GM18517 (cell line): ENCODE results near the gene TRAPPC2.
A peak's percentile ranks its signal among the peaks of the same experiment; 100 is the strongest.
"Not testable (repeated sequence)": the region's sequence is repeated elsewhere in the genome, so short reads cannot be mapped to it uniquely, and the experiment has no call there.

Experiments used
- ATAC-seq: cut with Tn5 transposase; IDR thresholded peaks from one replicate; pipeline ENCODE4 v1.9.1; 2021; ENCODE audit warnings: mild to moderate bottlenecking, moderate library complexity; ENCODE audit not compliant: unreplicated experiment

TRAPPC2 gene

DNA sequence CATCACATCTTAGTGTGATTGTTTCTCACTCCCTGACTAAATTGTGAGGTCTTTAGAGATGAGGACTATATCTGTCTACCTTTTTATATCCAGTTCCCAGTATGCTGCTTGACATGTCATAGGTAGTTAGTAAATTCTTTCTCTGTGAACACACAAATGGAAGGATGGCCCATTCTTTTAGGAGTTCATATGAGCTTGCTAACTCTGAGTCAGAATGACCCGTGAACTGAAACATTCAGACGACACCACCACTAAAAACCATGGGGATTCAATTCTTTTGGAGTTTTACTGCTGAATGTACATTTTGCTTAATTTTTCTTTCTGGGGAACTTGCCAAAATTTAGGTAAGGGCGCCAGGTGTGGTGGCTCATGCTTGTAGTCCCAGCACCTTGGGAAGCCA lies 14.1 kb upstream of the TRAPPC2 start:
- ATAC-seq: no peak

DNA sequence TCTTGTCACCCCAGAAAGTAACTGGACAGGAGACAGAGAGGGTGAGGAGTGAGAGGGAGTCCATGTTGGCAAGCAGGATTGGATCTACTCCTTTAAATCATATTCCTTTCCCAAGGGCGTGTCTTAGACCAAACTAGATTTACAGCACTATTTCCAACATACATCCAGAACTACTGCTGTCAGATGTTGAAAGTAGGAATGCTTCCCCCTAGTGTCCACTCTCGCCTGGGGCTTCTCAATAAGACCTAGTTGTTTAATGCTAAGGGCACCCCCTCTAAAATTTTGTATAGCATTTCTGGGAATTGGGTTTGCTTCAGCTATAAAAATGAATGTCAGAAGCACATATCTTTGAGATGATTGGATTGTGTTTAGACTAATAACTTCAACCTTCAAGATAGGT lies 13.4 kb upstream of the TRAPPC2 start:
- no peak for ATAC-seq

DNA sequence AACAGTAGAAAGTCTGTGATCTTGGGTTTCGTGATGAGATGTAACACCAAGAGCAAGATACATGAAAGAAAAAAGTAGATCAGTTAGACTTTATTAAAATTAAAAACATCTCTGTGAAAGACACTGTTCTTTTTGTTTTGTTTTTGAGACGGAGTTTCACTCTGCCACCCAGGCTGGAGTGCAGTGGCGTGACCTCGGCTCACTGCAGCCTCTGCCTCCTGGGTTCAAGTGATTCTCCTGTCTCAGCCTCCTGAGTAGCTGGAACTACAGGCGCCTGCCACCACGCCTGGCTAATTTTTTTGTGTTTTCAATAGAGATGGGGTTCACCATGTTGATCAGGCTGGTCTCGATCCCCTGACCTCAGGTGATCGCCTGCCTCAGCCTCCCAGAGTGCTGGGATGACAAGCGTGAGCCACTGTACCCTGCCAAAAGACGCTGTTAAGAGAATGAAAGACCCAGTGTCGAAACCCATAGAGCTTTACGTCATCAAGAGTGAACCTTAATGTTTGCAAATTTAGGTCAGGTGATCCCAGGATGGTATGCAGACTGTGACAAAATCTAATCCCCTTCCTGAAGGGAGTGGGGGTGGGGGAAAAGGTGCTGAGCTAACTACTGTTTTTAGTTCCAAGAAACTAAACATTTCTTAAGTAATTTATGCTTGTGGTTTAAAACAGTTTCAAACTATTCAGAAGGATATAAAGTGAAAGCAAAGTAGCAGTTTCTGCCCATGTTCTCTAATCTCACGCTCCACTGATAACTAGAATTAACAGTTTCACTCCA lies 8.2 kb upstream of the TRAPPC2 start:
- ATAC-seq: peak; percentile 91

DNA sequence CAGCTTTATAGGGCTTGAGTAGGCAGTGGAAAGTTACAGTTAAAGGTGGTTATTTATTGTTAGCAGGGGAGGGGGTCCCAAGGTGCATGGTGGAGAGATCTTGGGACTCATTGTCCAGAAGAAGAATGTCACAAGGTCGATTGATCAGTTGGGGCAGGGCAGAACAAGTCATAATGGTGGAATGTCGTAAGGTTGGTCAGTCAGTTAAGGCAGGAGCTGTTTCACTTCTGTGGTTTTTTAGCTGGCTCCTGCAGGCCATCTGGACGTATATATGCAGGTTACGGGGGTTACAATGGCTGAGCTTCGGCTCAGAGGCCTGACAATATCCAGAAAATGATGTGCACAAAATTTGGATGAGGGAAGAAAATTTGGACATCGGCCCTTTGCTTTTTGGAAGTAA lies 7.3 kb upstream of the TRAPPC2 start:
- no peak for ATAC-seq

DNA sequence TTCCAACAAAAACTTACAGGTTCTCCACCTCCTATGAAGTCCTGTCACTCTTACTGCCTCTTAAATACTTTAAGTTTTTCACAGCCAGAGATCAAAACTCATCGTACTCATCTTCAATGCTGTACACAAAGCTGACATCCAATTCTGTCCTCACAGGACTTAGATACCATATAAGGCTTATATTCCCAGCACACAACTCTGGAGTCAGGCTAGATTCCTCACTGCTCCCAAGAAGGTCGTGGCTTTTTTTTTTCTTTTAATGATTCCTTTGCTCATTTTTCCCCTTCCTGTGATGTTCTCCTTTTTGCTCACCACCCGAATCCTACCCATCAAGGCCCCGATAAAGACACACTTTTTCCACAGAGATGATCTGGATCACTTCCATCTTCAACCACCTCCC lies 914 bp downstream of the TRAPPC2 start:
- ATAC-seq: no peak

DNA sequence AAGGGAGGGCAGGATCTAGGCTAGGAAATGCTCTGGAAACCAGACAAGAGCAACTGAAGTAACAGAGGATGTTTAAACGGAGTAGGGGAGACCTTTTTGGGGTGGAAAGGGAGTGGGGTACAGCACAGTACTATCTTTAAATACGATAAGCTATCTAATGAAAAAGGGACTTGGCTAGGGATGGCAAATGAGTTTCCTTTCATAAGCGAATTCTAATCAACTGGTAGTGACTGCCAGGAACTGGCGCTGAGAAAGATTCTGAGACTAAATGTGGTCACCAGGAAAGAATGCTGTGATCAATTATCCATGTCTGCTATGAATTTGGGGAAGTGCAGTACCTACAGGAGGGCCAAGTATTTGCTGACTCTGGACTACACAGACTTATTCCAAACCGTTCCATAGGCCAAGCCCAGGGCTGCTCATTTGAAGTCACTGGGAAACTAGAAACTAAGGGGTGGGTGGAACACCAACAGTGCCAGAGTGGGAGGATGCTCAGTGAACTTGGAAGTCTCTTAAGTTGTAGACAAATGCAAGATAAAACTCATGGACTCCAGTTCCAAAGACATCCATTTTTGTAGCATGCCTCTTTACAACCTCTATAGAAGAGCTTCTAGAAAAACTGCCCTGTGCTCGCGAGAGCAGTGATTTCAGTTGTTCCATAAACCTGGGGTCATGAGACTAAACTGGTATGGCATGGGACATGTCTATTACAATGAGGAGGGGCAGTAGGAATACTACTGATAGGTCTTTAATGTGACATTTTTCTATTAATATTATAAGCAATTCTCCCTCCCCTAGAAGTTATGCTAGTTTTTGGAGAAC lies 2.0 kb downstream of the TRAPPC2 start:
- ATAC-seq: no peak

DNA sequence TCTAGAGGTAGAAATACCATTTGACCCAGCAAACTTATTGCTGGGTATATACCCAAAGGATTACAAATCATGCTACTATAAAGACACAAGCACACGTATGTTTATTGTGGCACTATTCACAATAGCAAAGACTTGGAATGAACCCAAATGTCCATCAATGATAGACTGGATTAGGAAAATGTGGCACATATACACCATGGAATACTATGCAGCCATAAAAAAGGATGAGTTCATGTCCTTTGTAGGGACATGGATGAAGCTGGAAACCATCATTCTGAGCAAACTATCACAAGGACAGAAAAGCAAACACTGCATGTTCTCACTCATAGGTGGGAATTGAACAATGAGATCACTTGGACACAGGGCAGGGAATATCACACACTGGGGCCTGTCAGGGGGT lies 3.9 kb downstream of the TRAPPC2 start:
- not testable (repeated sequence) for ATAC-seq

DNA sequence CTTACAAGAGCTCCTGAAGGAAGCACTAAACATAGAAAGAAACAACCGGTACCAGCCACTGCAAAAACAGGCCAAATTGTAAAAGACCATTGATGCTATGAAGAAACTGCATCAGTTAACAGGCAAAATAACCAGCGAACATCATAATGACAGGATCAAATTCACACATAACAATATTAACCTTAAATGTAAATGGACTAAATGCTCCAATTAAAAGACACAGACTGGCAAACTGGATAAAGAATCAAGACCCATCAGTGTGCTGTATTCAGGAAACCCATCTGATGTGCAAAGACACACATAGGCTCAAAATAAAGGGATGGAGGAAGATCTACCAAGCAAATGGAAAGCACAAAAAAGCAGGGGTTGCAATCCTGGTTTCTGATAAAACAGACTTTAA lies 7.8 kb downstream of the TRAPPC2 start:
- not testable (repeated sequence) for ATAC-seq

DNA sequence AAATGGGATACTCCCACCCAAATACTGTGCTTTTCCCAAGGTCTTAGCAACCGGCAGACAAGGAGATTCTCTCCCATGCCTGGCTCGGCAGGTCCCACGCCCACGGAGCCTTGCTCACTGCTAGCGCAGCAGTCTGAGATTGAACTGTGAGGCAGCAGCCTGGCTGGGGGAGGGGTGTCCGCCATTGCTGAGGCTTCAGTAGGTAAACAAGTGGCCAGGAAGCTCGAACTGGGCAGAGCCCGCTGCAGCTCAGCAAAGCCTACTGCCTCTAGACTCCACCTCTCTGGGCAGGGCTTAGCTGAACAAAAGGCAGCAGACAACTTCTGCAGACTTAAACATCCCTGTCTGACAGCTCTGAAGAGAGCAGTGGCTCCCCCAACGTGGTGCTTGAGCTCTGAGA lies 9.5 kb downstream of the TRAPPC2 start:
- ATAC-seq: not testable (repeated sequence)

DNA sequence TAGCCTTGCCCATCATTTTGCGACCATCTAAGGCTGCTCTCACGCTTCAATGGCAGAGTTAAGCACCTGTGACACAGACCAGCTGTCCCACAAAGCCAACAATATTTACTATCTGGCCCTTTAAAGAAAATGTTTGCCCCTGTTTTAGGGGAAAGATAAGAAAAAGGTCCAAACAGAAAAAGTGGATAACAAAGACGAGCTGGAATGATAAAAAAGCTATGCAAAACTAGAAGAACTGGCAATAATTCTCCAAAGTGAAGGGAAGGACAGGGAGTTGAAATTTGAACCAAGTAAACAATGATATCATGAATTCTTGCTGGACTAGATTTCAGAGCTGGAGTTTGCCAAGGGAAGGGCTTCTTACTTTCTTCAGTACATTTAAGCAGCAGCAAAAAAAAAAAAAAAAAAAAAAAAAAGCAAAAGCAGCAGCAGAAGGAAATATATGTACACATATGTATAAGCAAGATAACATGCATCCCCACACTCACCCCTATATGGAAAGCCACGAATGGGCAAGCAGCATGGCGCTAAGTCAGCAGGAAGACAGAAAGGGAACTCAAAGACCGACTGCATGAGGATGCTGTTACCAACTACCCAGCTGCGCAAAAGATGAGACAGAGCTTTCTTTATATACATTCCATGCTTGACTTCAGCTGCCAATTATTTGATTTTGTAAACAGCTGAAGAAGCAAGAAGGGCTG lies 12.5 kb downstream of the TRAPPC2 start:
- ATAC-seq: no peak

DNA sequence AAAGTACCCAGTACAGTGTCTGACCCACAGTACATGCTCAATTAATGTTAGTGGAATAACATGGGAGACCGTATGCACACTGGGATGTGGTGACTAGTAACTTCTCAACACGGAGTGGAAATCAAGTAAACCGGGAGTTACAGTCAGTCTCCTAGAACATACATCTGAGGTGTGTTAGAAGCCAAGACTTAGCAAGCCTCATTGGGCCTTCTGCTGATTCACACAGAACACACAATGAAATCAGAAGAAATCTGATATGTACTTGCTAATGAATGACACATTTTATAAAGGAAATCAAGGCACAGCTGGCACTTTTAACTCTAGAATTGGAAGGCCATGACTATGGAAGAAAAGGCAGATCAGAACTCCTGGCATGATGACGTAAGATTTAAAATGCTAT lies 13.0 kb downstream of the TRAPPC2 start:
- no peak for ATAC-seq

DNA sequence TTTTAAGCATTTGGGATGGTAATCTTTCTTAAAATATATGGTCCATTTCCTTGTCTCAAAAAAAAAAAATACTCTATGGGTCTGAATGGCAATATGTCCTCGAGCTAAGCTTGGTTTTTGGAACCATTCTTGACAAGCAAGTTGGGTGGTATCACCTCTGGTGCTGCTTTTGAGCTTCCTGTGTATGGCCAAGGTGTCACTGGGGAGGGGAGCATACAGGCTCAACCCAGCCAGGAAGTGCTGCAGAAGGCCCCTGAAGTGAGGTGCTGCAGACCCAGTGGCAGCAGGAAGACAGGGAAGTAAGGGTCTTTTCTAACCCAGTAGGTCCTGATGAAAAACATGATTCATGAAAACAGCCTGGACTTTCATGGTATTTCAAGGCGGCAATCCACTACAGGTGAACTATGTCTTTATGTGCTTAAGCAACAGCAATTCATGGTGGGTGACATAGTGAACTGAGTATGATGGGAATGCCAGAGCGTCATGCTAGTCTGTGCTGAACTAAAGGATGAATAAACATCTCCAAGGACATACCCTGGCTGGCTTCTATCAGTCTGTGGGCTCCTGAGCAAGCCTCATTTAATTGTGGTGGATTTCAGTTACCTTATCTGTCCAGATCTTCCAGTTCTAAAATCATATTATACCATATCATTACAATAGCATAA lies 15.1 kb downstream of the TRAPPC2 start:
- ATAC-seq: no peak

DNA sequence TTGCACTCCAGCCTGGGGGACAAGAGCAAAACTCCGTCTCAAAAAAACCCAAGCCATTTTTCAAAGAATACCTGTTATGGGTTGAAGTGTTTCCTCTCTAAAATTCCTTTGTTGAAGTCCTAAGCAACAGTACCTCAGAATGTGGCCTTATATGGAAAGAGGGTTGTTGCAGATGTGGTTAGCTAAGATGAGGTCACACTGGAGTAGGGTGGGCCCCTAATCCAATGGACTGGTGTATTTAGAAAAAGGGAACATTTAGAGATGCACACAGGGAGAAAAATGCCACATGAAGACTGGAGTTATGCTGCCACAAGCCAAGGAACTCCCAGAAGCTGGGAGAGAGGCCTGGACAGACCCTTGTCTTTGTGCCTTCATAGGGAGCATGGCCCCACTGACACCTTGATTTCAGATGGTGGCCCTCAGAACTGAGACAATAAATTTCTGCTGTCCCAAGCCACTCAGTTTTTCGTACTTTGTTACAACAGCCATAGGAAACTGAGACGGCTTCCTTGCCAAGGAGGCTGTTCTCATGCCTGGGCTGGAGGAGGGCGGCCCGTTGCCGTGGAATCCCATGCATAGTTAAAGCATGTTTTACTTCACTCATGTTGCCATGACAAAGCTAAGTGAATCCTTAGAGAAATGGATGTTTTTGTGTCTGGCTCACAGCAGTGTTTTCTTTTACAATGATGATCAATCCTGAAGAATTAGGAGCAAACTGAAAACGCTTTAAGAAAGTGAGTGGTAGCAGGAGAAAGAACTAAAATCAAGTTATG lies 16.5 kb downstream of the TRAPPC2 start:
- no peak for ATAC-seq

DNA sequence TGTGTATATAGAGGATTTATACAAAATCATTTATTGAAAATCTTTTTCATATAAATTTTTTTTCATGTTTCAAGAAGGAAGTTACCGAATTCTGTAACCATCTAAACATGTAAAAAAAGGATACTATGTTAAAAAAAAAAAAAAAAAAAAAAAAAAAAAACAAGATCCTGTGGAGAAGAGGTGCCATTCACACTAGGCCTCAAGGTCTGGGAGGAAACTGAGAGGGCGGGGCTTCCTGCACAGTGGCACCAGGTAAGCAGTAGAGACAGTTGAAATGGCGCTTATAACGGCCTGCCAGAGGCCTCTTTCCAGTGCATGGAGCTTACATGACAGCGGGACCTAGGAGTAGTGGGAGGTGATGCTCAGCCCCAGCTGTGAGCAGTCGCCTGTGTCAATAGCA lies 17.5 kb downstream of the TRAPPC2 start:
- no peak for ATAC-seq

DNA sequence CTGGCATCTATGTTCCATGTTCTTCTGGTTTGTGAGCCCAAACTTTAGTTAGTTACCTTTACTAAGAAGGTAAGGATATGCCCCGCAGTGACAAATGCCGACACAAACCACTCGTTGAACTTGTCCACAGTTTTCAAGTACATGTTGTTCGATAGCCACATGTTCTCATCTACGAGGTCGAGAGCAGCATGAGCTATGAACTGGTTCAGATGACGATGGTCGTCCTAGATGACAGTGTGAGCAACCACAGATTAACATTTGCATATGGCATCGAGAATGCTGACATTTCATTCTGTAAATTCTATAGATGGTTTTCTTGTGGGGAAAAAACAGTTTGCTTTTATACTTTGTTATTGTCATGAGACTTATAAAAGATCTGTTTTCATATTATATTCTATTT lies 18.0 kb downstream of the TRAPPC2 start:
- ATAC-seq: no peak

DNA sequence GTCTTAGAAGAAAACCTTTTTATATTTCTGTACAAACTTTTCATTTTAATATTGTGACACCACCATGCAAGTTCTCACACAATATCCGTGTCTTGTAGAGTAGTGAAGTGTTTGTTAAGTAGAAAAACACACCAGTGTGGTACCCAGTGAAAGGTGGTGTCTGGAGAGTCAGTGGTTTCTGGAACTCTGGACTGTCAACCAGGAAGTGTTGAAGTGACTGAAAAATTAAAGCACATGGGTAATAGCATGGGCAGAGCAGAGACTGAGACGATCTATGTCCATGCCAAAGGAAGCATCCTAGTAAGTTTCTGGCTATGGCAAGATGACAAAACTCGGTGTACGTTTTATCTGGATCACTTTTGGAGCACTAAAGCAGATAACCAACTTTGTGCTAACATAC lies 23.3 kb downstream of the TRAPPC2 start:
- ATAC-seq: no peak

DNA sequence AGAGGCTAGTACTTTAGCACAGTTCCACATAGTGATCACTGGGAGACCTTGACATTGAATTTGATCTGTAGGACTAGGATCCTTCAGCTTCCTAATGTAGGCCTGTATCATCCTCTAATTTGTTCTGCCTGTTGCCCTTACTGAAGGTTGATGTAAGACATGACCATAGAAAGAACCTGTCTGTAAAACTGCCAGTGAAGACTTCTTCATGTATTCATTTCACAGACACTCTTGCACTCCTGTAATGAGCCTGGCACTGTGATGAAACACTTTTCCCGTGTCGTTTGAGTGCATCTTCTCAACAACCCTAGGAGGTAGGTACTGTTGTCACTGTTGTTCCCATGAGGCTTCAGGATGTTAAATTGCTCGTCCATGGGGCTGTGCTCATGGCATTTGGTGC lies 30.8 kb downstream of the TRAPPC2 start:
- no peak for ATAC-seq

DNA sequence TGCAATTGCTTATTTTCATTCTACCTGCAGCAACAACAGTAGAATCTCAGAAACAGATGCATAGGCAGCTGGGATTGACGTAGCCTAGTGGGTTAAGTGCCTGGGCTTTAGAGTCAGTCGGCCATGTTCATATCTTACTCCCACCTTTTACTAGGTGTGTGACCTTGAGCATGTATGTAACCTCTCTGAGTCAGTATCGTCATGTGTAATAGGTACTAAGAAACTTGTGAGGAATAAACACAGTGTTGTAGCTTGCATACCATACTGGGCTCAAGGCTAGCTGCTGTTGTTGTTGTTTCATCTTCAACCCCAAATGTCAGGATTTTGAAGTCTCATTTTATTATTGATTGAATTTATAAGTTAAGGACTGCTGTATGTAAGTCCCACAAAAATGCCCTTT lies 31.3 kb downstream of the TRAPPC2 start:
- no peak for ATAC-seq

DNA sequence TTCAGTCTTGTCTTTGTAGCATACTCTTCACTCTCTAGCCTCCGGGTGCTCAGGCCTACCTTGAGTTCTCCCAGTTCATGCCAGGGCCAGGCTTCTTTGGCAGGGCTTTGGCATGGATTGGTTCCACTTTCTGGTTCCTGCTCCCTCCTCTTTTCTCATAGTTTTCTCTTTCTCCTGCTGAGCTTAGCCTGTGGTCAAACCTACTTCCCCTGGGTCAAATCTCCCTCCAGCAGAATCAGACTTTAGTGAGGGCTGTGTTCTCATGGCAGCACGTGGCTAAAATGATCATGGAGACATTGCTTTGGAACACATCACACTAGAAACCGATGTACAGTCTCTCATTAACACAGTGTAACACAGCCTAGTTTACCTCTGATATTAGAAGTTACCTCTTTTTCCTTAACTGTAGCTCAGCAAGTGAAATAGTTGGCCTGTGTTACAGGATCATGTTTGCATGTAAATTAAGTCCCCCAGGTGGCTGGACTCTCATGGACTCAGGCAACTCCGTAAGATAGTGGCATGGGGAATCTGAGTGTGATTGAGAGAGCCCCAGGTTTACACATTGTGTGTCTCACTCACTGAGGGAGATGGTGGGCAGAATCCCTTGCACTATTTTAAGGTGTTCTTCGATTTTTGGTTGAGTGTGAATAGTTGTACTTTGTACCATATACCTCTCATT lies 32.2 kb downstream of the TRAPPC2 start:
- ATAC-seq: no peak

DNA sequence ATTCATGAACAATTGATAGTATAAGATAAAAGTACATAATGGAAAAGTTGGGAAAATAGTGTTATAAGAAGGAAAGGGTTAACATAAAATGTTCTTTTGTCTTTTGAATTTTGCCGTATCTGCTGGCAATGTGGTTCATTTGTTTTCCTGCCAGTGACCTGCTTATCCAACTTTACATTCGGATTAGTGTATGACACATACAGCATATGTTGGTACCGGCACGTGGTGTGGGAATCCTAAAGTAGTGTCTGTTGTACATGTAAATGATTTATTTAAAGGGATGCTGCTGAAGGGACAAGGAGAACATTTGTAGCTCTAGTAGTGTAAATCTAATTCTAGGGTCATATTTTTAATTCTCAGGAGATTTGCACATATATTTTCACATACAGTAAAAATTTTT lies 34.0 kb downstream of the TRAPPC2 start:
- ATAC-seq: no peak
